Panc1 (cell line): ENCODE measurements around the gene DDX10. TPM values are rescaled to one million over a fixed set of nuclear protein-coding genes. Genes with fewer than 3 reads are reported as not detected.

Experiments used
- ATAC-seq: fragments of 200-7000 bp; cut with Tn5 transposase; 2 replicates; pipeline ENCODE4 v1.9.1; 2020; ENCODE audit warnings: mild to moderate bottlenecking, moderate library complexity
- BruUV-seq: library from RNA; stranded (reverse); fragments of 400-500 nt; replicated peaks from 2 replicates; lab custom pipeline; 2021; lab: Mats Ljungman, UMichigan
- CTCF ChIA-PET: fragments of 300-600 bp; sonication (Branson Sonifier 250); formaldehyde crosslinking; loops from one replicate; lab custom pipeline; 2022; ENCODE audit warnings: antibody characterized with exemption; lab: Charles Lee
- POLR2A ChIA-PET: fragments of 300-600 bp; sonication (Branson Sonifier 250); formaldehyde crosslinking; loops from one replicate; lab custom pipeline; 2022; ENCODE audit warnings: antibody characterized with exemption; lab: Charles Lee
- DNase-seq: peaks from one replicate; pipeline ENCODE4 v3.0.0-alpha.2; 2010; ENCODE audit warnings: low read depth, low spot score
- H3K27ac ChIP-seq: 2 replicates; pipeline ENCODE4 v1.5.1; 2011; ENCODE audit warnings: mild to moderate bottlenecking, low read length, inconsistent platforms
- H3K27me3 ChIP-seq: fragments of 200-500 bp; sonication (Bioruptor generic); 2 replicates; pipeline ENCODE4 v1.6.0; 2014; ENCODE audit warnings: low read length, inconsistent platforms; ENCODE audit not compliant: control insufficient read depth, insufficient read depth
- H3K36me3 ChIP-seq: fragments of 200-500 bp; sonication (Bioruptor generic); 2 replicates; pipeline ENCODE4 v1.5.1; 2014; ENCODE audit warnings: inconsistent platforms, mild to moderate bottlenecking, low read length, moderate library complexity; ENCODE audit not compliant: control insufficient read depth, insufficient read depth
- H3K4me1 ChIP-seq: 2 replicates; pipeline ENCODE4 v1.5.1; 2011; ENCODE audit warnings: inconsistent platforms, mild to moderate bottlenecking, low read length, moderate library complexity; ENCODE audit not compliant: control insufficient read depth, insufficient read depth
- H3K4me3 ChIP-seq, 2 experiments: 2 replicates each; pipeline ENCODE4 v1.5.1; 2011 to 2012; ENCODE audit warnings: low read depth in 2 of 2, low read length in 2 of 2, mild to moderate bottlenecking in 2 of 2, inconsistent platforms in 1 of 2, moderate library complexity in 1 of 2
- H3K9me3 ChIP-seq: fragments of 200-500 bp; sonication (Bioruptor generic); 2 replicates; pipeline ENCODE4 v1.5.1; 2014; ENCODE audit warnings: low read depth, mild to moderate bottlenecking, inconsistent platforms, low read length, moderate library complexity; ENCODE audit not compliant: control insufficient read depth, insufficient read depth
- POLR2AphosphoS5 ChIP-seq: IDR thresholded peaks from 2 replicates; pipeline ENCODE4 v1.6.1; 2012; ENCODE audit warnings: mild to moderate bottlenecking, low read depth, low read length, moderate library complexity
- SIN3A ChIP-seq: IDR thresholded peaks from 2 replicates; pipeline ENCODE4 v1.6.1; 2012; ENCODE audit warnings: low read depth, mild to moderate bottlenecking, low read length, moderate library complexity, borderline replicate concordance; ENCODE audit not compliant: insufficient read depth
- TCF7L2 ChIP-seq: IDR thresholded peaks from 2 replicates; pipeline ENCODE4 v1.6.1; 2011; ENCODE audit warnings: mild to moderate bottlenecking, low read depth, low read length, inconsistent platforms
- in situ Hi-C: cut with HindIII; loops from 2 replicates; pipeline ENCODE4 v1.10.0; 2016; ENCODE audit warnings: low sequenced_read_pairs, low pct_unique_long_range_greater_than_20kb
- intact Hi-C: fragments of 100-400 bp; cut with micrococcal nuclease; formaldehyde crosslinking; loops from one replicate; pipeline ENCODE4 v1.10.0; 2022; ENCODE audit not compliant: unreplicated experiment
- total RNA-seq: library from RNA; stranded (reverse); gene quantifications from one replicate; pipeline ENCODE4 v1.2.1, GENCODE V29; 2021; ENCODE audit not compliant: unreplicated experiment
- TF ChIP-seq, protein P1 (sequence below): fragments of 450-650 bp; IDR thresholded peaks from 2 replicates; pipeline ENCODE4 v1.5.1; 2017; ENCODE audit warnings: mild to moderate bottlenecking
- TF ChIP-seq, protein P2 (sequence below), 2 experiments: IDR thresholded peaks; 2 replicates each; pipeline ENCODE4 v1.6.1; 2011 to 2012; ENCODE audit warnings: low read depth in 2 of 2, control low read depth in 1 of 2, low read length in 1 of 2, mild to moderate bottlenecking in 1 of 2, moderate library complexity in 1 of 2; ENCODE audit not compliant: insufficient read depth in 1 of 2

The DDX10 gene
- total RNA-seq, 1 experiment from 2014 or later = 48.8 TPM

DNA sequence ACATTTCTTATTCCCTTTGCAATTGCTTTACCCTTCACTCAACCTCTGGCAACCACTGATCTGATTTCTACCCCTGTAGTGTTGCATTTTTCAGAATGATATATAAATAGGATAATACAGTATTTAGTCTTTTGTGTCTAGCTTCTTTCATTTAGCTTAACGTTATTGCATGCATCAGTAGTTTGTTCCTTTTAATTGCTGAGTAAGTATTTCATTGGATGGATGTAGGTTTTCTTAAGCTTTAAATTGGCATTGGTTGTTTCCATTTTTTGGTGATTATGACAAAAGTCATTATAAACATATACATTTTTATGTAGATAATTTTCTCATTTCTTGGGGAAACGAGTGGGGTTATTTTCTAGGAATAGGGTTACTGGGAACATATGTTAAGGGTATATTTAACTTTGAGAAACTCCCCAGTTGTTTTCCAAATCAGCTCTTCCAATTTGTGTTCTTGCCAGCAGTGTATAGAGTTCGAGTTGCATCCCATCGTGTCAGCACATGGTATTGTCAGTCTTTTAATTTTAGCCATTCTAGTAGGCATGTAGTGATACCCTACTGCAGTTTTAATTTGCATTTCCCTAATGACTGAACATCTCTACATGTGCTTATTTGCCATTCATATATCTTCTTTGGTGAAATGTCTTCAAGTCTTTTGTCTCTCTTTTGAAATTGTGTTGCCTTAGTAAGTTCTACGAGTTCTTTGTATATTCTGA lies 60.3 kb downstream of the DDX10 start:
- Histone ChIP-seq H3K4me3 (no peak overlapping the region), H3K27me3 (no peaks in the 10 kb centered on the region), H3K4me1 (no peaks in the 10 kb centered on the region), H3K9me3 (no peaks in the 10 kb centered on the region), H3K36me3 (no peaks in the 10 kb centered on the region), H3K27ac (no peak overlapping the region)
- POLR2A ChIA-PET = no interaction called here
- no peak for ATAC-seq
- CTCF ChIA-PET = no interaction called here
- intact Hi-C loops (no loop called here), in situ Hi-C loops (no loop called here)
- BruUV-seq = no TSS peak
- no peak for TF ChIP-seq POLR2AphosphoS5
- no peak for DNase-seq

DNA sequence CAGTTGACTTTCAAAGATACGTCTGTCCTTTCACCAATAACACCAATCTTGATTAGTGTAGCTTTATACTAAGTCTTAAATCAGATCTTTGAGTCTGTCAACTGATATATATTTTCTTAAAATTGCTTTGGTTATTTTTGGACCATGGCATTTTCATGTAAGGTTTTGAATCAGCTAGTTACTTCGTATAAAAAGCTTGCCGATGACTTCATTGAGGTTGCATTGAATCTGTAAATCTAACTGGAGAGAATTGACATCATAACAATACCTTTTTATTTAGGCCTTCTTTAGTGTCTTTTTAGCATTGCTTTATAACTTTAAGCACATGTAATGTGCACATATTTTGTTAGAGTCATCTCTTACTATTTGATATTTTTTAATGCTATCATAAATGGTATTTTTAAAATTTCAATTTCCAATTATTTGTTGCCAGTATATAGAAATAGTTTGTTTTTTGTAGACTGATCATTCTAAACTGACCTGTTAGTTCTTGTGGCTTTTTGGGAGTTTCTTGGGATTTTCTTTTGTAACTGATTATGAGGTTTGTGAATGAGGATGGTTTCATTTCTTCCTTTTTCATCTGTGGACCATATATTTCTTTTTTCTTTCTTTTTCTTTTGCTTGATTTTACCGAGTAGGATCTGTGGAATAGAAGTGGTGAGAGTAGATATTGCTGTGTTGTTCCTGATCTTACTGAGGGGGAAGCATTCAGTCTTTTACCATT lies 61.4 kb downstream of the DDX10 start:
- Histone ChIP-seq H3K36me3 (no peaks in the 10 kb centered on the region), H3K4me3 (no peak overlapping the region), H3K27me3 (no peaks in the 10 kb centered on the region), H3K4me1 (no peaks in the 10 kb centered on the region), H3K27ac (no peak overlapping the region), H3K9me3 (no peaks in the 10 kb centered on the region)
- no peak for ATAC-seq
- ChIA-PET CTCF (no interaction called here), POLR2A (no interaction called here)
- no peak for TF ChIP-seq SIN3A
- TF ChIP-seq, protein P1, sequence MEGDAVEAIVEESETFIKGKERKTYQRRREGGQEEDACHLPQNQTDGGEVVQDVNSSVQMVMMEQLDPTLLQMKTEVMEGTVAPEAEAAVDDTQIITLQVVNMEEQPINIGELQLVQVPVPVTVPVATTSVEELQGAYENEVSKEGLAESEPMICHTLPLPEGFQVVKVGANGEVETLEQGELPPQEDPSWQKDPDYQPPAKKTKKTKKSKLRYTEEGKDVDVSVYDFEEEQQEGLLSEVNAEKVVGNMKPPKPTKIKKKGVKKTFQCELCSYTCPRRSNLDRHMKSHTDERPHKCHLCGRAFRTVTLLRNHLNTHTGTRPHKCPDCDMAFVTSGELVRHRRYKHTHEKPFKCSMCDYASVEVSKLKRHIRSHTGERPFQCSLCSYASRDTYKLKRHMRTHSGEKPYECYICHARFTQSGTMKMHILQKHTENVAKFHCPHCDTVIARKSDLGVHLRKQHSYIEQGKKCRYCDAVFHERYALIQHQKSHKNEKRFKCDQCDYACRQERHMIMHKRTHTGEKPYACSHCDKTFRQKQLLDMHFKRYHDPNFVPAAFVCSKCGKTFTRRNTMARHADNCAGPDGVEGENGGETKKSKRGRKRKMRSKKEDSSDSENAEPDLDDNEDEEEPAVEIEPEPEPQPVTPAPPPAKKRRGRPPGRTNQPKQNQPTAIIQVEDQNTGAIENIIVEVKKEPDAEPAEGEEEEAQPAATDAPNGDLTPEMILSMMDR = no peak
- TF ChIP-seq, protein P2, sequence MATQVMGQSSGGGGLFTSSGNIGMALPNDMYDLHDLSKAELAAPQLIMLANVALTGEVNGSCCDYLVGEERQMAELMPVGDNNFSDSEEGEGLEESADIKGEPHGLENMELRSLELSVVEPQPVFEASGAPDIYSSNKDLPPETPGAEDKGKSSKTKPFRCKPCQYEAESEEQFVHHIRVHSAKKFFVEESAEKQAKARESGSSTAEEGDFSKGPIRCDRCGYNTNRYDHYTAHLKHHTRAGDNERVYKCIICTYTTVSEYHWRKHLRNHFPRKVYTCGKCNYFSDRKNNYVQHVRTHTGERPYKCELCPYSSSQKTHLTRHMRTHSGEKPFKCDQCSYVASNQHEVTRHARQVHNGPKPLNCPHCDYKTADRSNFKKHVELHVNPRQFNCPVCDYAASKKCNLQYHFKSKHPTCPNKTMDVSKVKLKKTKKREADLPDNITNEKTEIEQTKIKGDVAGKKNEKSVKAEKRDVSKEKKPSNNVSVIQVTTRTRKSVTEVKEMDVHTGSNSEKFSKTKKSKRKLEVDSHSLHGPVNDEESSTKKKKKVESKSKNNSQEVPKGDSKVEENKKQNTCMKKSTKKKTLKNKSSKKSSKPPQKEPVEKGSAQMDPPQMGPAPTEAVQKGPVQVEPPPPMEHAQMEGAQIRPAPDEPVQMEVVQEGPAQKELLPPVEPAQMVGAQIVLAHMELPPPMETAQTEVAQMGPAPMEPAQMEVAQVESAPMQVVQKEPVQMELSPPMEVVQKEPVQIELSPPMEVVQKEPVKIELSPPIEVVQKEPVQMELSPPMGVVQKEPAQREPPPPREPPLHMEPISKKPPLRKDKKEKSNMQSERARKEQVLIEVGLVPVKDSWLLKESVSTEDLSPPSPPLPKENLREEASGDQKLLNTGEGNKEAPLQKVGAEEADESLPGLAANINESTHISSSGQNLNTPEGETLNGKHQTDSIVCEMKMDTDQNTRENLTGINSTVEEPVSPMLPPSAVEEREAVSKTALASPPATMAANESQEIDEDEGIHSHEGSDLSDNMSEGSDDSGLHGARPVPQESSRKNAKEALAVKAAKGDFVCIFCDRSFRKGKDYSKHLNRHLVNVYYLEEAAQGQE (IDR thresholded peaks at IDR 0.05; ENCODE audit: insufficient read depth in 1 of 2, low read depth in 2 of 2, low read length in 1 of 2) = no peak
- no peak for TF ChIP-seq POLR2AphosphoS5
- DNase-seq = no peak
- intact Hi-C loops = no loop called here
- in situ Hi-C loops = no loop called here
- no TSS peak for BruUV-seq

DNA sequence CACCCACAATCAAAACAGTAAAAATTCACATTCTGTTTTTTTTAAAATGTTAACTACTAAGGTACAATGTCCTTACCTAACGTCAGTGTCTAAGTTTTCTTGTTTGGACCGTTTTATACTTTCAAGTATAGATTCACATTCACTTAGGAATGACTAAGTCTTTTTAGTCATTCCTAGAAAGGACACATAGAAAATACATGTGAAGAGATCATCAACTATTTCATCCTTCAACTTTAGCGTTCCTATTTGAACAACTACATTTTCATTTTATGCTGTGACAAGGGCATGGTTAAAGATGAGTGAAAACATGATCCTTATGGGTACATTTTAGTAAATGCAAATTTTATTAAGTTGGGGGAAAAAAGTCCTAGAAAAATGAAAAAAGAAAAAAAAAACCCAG lies 62.8 kb downstream of the DDX10 start:
- Histone ChIP-seq H3K36me3 (no peaks in the 10 kb centered on the region), H3K27me3 (no peaks in the 10 kb centered on the region), H3K4me3 (no peak overlapping the region), H3K27ac (no peak overlapping the region), H3K4me1 (no peaks in the 10 kb centered on the region), H3K9me3 (no peaks in the 10 kb centered on the region)
- ChIA-PET CTCF (no interaction called here), POLR2A (no interaction called here)
- in situ Hi-C loops (no loop called here), intact Hi-C loops (no loop called here)
- DNase-seq (no peak), ATAC-seq (no peak)
- TF ChIP-seq, protein P2 (IDR thresholded peaks at IDR 0.05; ENCODE audit: insufficient read depth in 1 of 2, low read depth in 2 of 2, low read length in 1 of 2) = no peak
- TF ChIP-seq POLR2AphosphoS5 = no peak
- TF ChIP-seq, protein P1 = no peak
- no peak for TF ChIP-seq SIN3A
- no peak for TF ChIP-seq TCF7L2
- no TSS peak for BruUV-seq
